WI38 (cell line): ENCODE data around the gene RET.

ENCODE experiments used
- H3K4me3 ChIP-seq: 2 replicates; pipeline ENCODE4 v1.5.1; 2011; ENCODE audit warnings: low read depth, mild to moderate bottlenecking, control low read depth, low read length
- CTCF ChIP-seq: IDR thresholded peaks from 2 replicates; pipeline ENCODE4 v1.5.1; 2012; ENCODE audit warnings: low read depth, mild to moderate bottlenecking, control low read depth, low read length

The RET gene

GRCh38 chr10:43040482-43041256 is 36.2 kb upstream of the RET start:
- no peak for TF ChIP-seq CTCF
- H3K4me3 ChIP-seq = no peak overlapping the region

DNA sequence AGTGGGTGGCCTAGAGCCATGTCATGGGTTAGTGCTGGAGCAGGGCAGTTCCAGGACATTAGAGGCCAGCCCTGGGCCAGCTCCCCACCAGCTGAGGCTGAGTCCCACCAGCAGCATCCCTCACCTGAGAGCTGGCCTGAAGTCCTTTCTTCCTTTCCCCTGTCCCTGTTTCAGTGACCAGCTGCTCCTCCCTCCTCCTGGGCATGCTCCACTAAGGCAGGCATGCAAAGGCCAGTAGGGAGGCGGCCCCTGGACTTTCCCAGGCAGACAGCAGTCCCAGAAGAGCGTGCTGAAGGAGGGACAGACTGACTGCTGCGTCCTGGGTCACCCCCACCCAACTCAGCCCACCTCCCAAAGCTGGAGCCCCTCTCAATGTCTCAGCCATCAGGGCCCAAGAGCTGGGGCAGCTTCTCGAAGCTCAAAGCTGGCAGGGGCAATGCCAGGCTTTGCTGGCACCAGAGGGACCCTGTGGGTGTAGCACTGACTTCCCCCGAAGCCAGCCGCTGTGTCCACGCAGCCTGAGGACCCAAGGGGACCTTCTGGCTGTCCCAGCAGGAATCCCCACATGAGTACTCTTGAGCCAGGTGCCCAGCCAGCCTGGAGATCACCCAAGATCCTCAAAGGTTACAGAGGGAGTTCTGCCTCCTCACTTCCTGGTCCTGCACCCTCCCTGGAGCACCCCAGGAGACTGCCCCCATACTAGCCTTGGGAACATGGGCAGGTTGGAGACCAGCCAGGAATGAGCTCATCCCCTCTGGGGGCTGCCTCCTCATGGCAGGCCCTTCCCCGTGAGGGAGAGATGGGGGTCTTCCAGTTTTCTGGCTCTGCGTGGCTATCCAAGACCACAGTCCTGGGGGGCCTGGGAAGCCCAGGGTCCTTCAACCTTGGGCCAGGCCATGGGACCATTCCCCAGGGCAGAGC is 35.2 kb upstream of the RET start:
- H3K4me3 ChIP-seq = no peak overlapping the region
- no peak for TF ChIP-seq CTCF

- TF ChIP-seq CTCF = no peak
- no peak overlapping the region for H3K4me3 ChIP-seq
Observed at GRCh38 chr10:43042503-43043341, 34.1 kb upstream of the RET start.

DNA sequence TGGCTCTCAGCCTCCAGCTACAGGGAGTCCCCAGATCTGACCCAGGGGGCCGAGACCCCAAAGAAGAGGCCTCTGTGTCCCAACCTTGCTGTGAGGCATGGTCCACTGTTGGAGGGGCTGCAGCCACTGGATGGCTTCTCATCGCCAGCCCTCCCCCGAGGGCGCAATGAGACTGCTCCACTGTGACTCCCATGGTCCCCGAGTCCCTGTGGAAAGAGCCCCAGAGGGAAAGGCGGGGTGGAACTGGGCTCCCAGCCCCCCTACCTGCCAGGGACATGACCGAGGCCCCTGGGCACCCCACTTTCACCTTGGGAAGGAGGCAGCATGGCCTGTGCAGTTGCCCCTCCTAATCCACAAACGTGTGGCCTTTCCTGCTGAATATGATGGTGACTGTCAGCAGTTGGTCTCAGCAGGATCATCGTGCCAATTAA is 33.5 kb upstream of the RET start:
- no peak overlapping the region for H3K4me3 ChIP-seq
- TF ChIP-seq CTCF = no peak

- H3K4me3 ChIP-seq = no peak overlapping the region
Observed at GRCh38 chr10:43043773-43044447, 33.0 kb upstream of the RET start.

DNA sequence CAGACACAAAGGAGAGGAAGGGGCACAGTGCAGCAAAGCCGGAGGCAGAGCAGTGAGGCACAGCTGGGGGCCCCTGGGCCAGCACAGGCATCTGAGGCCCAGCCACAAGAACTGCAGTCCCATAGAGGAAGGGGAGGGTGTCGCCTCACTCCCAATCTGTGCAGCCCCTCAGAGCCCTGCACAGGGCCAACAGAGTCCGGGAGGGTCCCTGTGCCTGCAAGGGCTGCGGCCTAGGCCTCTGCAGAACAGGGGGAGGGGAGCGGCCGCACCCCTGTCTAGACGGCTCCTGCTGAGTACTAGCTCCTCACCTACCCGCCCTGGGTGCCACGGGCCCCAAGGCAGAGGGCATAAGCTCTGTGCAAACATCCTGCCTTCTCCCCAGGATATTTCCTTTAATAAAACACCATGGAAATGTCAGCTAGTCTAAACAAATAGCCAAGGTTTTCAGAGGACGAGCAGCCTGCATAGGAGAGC is 32.4 kb upstream of the RET start:
- no peak for TF ChIP-seq CTCF
- H3K4me3 ChIP-seq = no peak overlapping the region

More at GRCh38 chr10:43043773-43044447, 33.0 kb upstream of the RET start:
- TF ChIP-seq CTCF = no peak
